ENCODE measurements around the gene PSMB10.

The PSMB10 gene

GRCh38 chr16:67963662-67964321 lies 27.1 kb upstream of the PSMB10 start:
- DNase-seq, result no peak

GRCh38 chr16:67963292-67963661 lies 26.6 kb upstream of the PSMB10 start:
- DNase-seq, result no peak

- no peak for DNase-seq
Measured at GRCh38 chr16:67962135-67962534, 25.5 kb upstream of the PSMB10 start.

GRCh38 chr16:67961551-67961957 lies 24.9 kb upstream of the PSMB10 start:
- no peak for DNase-seq

- DNase-seq, result no peak
Measured at GRCh38 chr16:67959536-67960329, 23.1 kb upstream of the PSMB10 start.

GRCh38 chr16:67957622-67958021 lies 21.0 kb upstream of the PSMB10 start:
- no peak for DNase-seq

- no peak for DNase-seq
Measured at GRCh38 chr16:67954421-67955196, 18.0 kb upstream of the PSMB10 start.

GRCh38 chr16:67953641-67954375 lies 17.2 kb upstream of the PSMB10 start:
- DNase-seq, result no peak

- DNase-seq, result no peak
Measured at GRCh38 chr16:67951485-67951884, 14.8 kb upstream of the PSMB10 start.

- no peak for DNase-seq
Measured at GRCh38 chr16:67950335-67950843, 13.7 kb upstream of the PSMB10 start.

GRCh38 chr16:67949645-67950044 lies 13.0 kb upstream of the PSMB10 start:
- no peak for DNase-seq

GRCh38 chr16:67948015-67948414 lies 11.4 kb upstream of the PSMB10 start:
- DNase-seq, result no peak

GRCh38 chr16:67946966-67947558 lies 10.4 kb upstream of the PSMB10 start:
- no peak for DNase-seq

- DNase-seq, result no peak
Measured at GRCh38 chr16:67946128-67946569, 9.5 kb upstream of the PSMB10 start.

- DNase-seq, result no peak
Measured at GRCh38 chr16:67945392-67945933, 8.8 kb upstream of the PSMB10 start.

GRCh38 chr16:67944690-67945391 lies 8.2 kb upstream of the PSMB10 start:
- DNase-seq, result no peak

GRCh38 chr16:67943619-67944504 lies 7.2 kb upstream of the PSMB10 start, which contains the start of gene LCAT:
Gene LCAT (minus strand): TSS chr16:67944120. CDS start chr16:67944101, 19 bp downstream.
- no peak for DNase-seq

- no peak for DNase-seq
Measured at GRCh38 chr16:67943256-67943618, 6.6 kb upstream of the PSMB10 start.

GRCh38 chr16:67942510-67943255 lies 6.0 kb upstream of the PSMB10 start:
- no peak for DNase-seq

- peak; percentile 76 for DNase-seq
Measured at GRCh38 chr16:67942200-67942509, 5.5 kb upstream of the PSMB10 start.
